BE2C (cell line): ENCODE data around the gene CDC45.

Experiments used
- DNase-seq: peaks from one replicate; pipeline ENCODE4 v3.0.0-alpha.2; 2020
- H3K27me3 ChIP-seq: fragments of 250-450 bp; sonication (Bioruptor Pico); 2 replicates; pipeline ENCODE4 v1.5.1; 2020; ENCODE audit warnings: mild to moderate bottlenecking
- H3K36me3 ChIP-seq: fragments of 250-450 bp; sonication (Bioruptor Pico); 2 replicates; pipeline ENCODE4 v1.5.1; 2020; ENCODE audit warnings: mild to moderate bottlenecking
- H3K4me1 ChIP-seq: fragments of 250-450 bp; sonication (Bioruptor Pico); 2 replicates; pipeline ENCODE4 v1.5.1; 2020
- H3K4me3 ChIP-seq: 2 replicates; pipeline ENCODE4 v1.5.1; 2011; ENCODE audit warnings: low read depth, low read length
- H3K9me3 ChIP-seq: fragments of 250-450 bp; sonication (Bioruptor Pico); 2 replicates; pipeline ENCODE4 v1.5.1; 2020
- CTCF ChIP-seq: IDR thresholded peaks from 2 replicates; pipeline ENCODE4 v1.5.1; 2012; ENCODE audit warnings: mild to moderate bottlenecking, low read depth, low read length

CDC45 gene

GRCh38 chr22:19522881-19523239 lies 43.1 kb downstream of the CDC45 start:
- Histone ChIP-seq H3K9me3 (no peaks in the 10 kb centered on the region), H3K36me3 (peaks cover 6% of the 10 kb centered on the region), H3K4me1 (peaks cover 10% of the 10 kb centered on the region), H3K27me3 (no peaks in the 10 kb centered on the region), H3K4me3 (no peak overlapping the region)
- TF ChIP-seq CTCF: no peak
- DNase-seq: no peak

- no peak overlapping the region for H3K4me3 ChIP-seq
- TF ChIP-seq CTCF: no peak
- peaks cover 10% of the 10 kb centered on the region for H3K4me1 ChIP-seq
- no peak for DNase-seq
- no peaks in the 10 kb centered on the region for H3K27me3 ChIP-seq
- no peaks in the 10 kb centered on the region for H3K9me3 ChIP-seq
- peaks cover 6% of the 10 kb centered on the region for H3K36me3 ChIP-seq
Observed at GRCh38 chr22:19523240-19524169, 43.8 kb downstream of the CDC45 start.

GRCh38 chr22:19524170-19525115 lies 44.7 kb downstream of the CDC45 start, which contains the start of gene CLDN5:
TSS of gene CLDN5 (minus strand) at chr22:19524410. CDS start at chr22:19524255, 155 bp downstream.
- H3K27me3 ChIP-seq: no peaks in the 10 kb centered on the region
- DNase-seq: no peak
- no peak within 1 kb of the TSS for H3K4me3 ChIP-seq
- H3K4me1 ChIP-seq: peaks cover 10% of the 10 kb centered on the region
- no peak for TF ChIP-seq CTCF
- no peaks in the 10 kb centered on the region for H3K9me3 ChIP-seq
- no peaks in the 10 kb centered on the region; the same call in 1 of the 2 replicates for H3K36me3 ChIP-seq

GRCh38 chr22:19525116-19525660 lies 45.5 kb downstream of the CDC45 start:
- Histone ChIP-seq H3K4me1 (peaks cover 10% of the 10 kb centered on the region), H3K27me3 (no peaks in the 10 kb centered on the region), H3K4me3 (no peak overlapping the region), H3K36me3 (no peaks in the 10 kb centered on the region), H3K9me3 (no peaks in the 10 kb centered on the region)
- no peak for TF ChIP-seq CTCF
- no peak for DNase-seq

- no peaks in the 10 kb centered on the region for H3K27me3 ChIP-seq
- no peak for DNase-seq
- no peak for TF ChIP-seq CTCF
- peaks cover 10% of the 10 kb centered on the region for H3K4me1 ChIP-seq
- H3K9me3 ChIP-seq: no peaks in the 10 kb centered on the region
- no peak overlapping the region for H3K4me3 ChIP-seq
- no peaks in the 10 kb centered on the region for H3K36me3 ChIP-seq
Observed at GRCh38 chr22:19525666-19526065, 45.9 kb downstream of the CDC45 start.
